Transverse colon (tissue), 4 donors: ENCODE measurements around the gene ZBTB32. TPM values are rescaled to one million over a fixed set of nuclear protein-coding genes. Genes with fewer than 3 reads are reported as not detected.

Source experiments
- DNase-seq: peaks from one replicate; pipeline ENCODE4 v3.0.0-alpha.2; 2019
- H3K27ac ChIP-seq, 4 donors: fragments of 200-600 bp; sonication (generic); 2 replicates each; pipeline ENCODE4 v1.5.1; 2016 to 2018; ENCODE audit warnings: inconsistent platforms in 4 of 4
- H3K27me3 ChIP-seq: fragments of 200-600 bp; sonication (generic); 2 replicates; pipeline ENCODE4 v1.5.1; 2017; ENCODE audit warnings: inconsistent platforms
- H3K36me3 ChIP-seq, 4 donors: fragments of 200-600 bp; sonication (generic); 2 replicates each; pipeline ENCODE4 v1.5.1; 2017 to 2019; ENCODE audit warnings: inconsistent platforms in 4 of 4
- H3K4me1 ChIP-seq, 4 donors: fragments of 200-600 bp; sonication (generic); 2 replicates each; pipeline ENCODE4 v1.5.1; 2017 to 2020; ENCODE audit warnings: inconsistent platforms in 4 of 4
- H3K4me3 ChIP-seq, 4 donors: fragments of 200-600 bp; sonication (generic); 1 replicate in 1 of 4; 2 replicates in 3 of 4; pipeline versions ENCODE4 v1.5.1 to v1.6.1; 2017 to 2019; ENCODE audit warnings: inconsistent platforms in 4 of 4
- H3K9me3 ChIP-seq, 2 donors: fragments of 200-600 bp; sonication (generic); 2 replicates each; pipeline ENCODE4 v1.5.1; 2017 to 2019; ENCODE audit warnings: inconsistent platforms in 2 of 2
- EP300 ChIP-seq: sonication (generic); formaldehyde crosslinking; IDR thresholded peaks from one replicate; pipeline ENCODE4 v1.6.1; 2017; ENCODE audit warnings: antibody characterized with exemption, low read depth
- POLR2A ChIP-seq: fragments of 450-650 bp; IDR thresholded peaks from one replicate; pipeline ENCODE4 v1.6.1; 2016; ENCODE audit warnings: antibody characterized with exemption, mild to moderate bottlenecking, moderate library complexity
- POLR2AphosphoS5 ChIP-seq, 3 donors: sonication (generic); formaldehyde crosslinking; IDR thresholded peaks; one replicate each; pipeline ENCODE4 v1.6.1; 2016; ENCODE audit warnings: antibody characterized with exemption in 3 of 3
- WGBS, 2 donors: methylation state at CpG; one replicate each; pipeline ENCODE4 v1.1.5; 2018; ENCODE audit warnings: low coverage in 1 of 2; 5-methylcytosine and 5-hydroxymethylcytosine counted together
- in situ Hi-C, 4 donors: fragments of 200-750 bp; cut with MboI; loops; one replicate each; pipeline versions ENCODE4 v1.15.0 to v1.15.1; 2017; ENCODE audit warnings: low sequenced_read_pairs in 3 of 4, low pct_ligation_motif_present in 1 of 4, low pct_unique_long_range_greater_than_20kb in 1 of 4
- intact Hi-C: fragments of 100-400 bp; cut with DNase I; formaldehyde crosslinking; loops from one replicate; pipeline ENCODE4 v1.15.1; 2023; ENCODE audit warnings: low total_unique reads
- total RNA-seq, 4 donors: library from RNA; depleted of rRNA; stranded (reverse); fragments of >200 nt; gene quantifications; one replicate each; pipeline ENCODE4 v1.1.0, GENCODE V29; 2016
- TF ChIP-seq, protein P1 (sequence below), 5 experiments: fragments of 200-600 bp in 3 of 5; fragments of 450-650 bp in 2 of 5; sonication (generic) in 3 of 5; IDR thresholded peaks; 1 replicate in 2 of 5; 2 replicates in 3 of 5; pipeline ENCODE4 v1.5.1; 2016 to 2017; ENCODE audit warnings: antibody characterized with exemption in 5 of 5, inconsistent platforms in 3 of 5, mild to moderate bottlenecking in 2 of 5, moderate library complexity in 1 of 5

ZBTB32 gene
- total RNA-seq, 4 donors from 2014 or later: not detected

DNA sequence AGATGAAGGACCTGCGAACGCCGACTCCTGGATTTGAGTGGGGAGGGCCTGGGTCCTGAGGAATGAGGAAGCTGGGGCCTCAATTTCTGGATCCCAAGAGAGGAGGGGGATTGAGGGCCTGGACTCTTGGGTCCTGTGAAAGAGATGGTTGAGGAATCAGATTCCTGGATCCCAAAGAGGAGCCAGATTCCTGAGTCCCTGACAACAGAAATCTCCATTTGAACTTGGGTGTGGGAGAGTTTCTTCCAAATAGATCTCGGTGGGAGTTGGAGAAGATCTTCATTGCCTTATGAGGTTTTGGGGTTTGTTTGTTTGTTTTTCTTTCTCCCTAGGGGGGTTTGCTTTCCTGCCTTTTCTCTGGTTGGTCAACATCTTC lies 41.7 kb downstream of the ZBTB32 start:
- no peaks in the 10 kb centered on the region for H3K27me3 ChIP-seq
- TF ChIP-seq POLR2A (no peak), POLR2AphosphoS5 (IDR thresholded peaks at IDR 0.05) (no peak), EP300 (no peak)
- TF ChIP-seq, protein P1, sequence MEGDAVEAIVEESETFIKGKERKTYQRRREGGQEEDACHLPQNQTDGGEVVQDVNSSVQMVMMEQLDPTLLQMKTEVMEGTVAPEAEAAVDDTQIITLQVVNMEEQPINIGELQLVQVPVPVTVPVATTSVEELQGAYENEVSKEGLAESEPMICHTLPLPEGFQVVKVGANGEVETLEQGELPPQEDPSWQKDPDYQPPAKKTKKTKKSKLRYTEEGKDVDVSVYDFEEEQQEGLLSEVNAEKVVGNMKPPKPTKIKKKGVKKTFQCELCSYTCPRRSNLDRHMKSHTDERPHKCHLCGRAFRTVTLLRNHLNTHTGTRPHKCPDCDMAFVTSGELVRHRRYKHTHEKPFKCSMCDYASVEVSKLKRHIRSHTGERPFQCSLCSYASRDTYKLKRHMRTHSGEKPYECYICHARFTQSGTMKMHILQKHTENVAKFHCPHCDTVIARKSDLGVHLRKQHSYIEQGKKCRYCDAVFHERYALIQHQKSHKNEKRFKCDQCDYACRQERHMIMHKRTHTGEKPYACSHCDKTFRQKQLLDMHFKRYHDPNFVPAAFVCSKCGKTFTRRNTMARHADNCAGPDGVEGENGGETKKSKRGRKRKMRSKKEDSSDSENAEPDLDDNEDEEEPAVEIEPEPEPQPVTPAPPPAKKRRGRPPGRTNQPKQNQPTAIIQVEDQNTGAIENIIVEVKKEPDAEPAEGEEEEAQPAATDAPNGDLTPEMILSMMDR (IDR thresholded peaks at IDR 0.05): no peak
- in situ Hi-C loops: no loop called here
- 2 to 8% methylated on average over 3 to 4 of the region's 4 CpGs for WGBS, 2 donors
- DNase-seq: no peak
- no peaks in the 10 kb centered on the region for H3K9me3 ChIP-seq
- H3K27ac ChIP-seq: peak overlapping the region; percentile 97 to 100 (median 100)
- peaks cover 21 to 41% (median 34%) of the 10 kb centered on the region in 4 donors for H3K4me1 ChIP-seq
- intact Hi-C loops: loop anchor here (10.0 kb wide), 1 partner anchor 189 kb away; the partner anchor contains the start of gene LRFN3
- peak overlapping the region; percentile 53 to 98 (median 72) for H3K4me3 ChIP-seq
- H3K36me3 ChIP-seq: no peaks in the 10 kb centered on the region

DNA sequence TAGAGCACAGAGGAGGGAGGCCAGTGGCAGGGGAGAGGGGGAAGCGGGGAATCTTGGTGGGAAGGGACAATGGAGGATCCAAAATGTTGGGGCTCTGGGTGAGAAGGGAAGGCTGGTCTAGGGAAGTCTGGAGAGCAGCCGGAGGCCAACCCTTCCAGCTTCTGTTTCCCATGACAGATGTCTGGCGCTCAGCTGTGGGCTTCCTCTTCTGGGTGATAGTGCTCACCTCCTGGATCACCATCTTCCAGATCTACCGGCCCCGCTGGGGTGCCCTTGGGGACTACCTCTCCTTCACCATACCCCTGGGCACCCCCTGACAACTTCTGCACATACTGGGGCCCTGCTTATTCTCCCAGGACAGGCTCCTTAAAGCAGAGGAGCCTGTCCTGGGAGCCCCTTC lies 42.2 kb downstream of the ZBTB32 start:
- in situ Hi-C loops (no loop called here), intact Hi-C loops (loop anchor here (10.0 kb wide), 1 partner anchor 188 kb away; the partner anchor contains the start of gene LRFN3)
- Histone ChIP-seq H3K36me3 (no peaks in the 10 kb centered on the region), H3K9me3 (no peaks in the 10 kb centered on the region), H3K4me3 (peak overlapping the region in 1 of 4 donors; percentile 77), H3K27me3 (no peaks in the 10 kb centered on the region), H3K27ac (peak overlapping the region in 2 of 4 donors; percentile 99 to 100), H3K4me1 (peaks cover 21 to 39% (median 32%) of the 10 kb centered on the region in 4 donors)
- no peak for TF ChIP-seq POLR2A
- no peak for TF ChIP-seq EP300
- WGBS, 2 donors: 57 to 90% methylated on average over 2 to 5 of the region's 5 CpGs
- DNase-seq: no peak

GRCh38 chr19:35748106-35749020 lies 44.0 kb downstream of the ZBTB32 start, which contains the start of gene LIN37:
TSS of gene LIN37 (plus strand) at chr19:35748576. CDS start at chr19:35748725, 149 bp downstream.
- Histone ChIP-seq H3K27me3 (no peaks in the 10 kb centered on the region), H3K27ac (peak within 1 kb of the TSS; percentile 80 to 90 (median 83)), H3K9me3 (no peaks in the 10 kb centered on the region), H3K36me3 (peaks cover 0 to 6% (median 2%) of the 10 kb centered on the region in 4 donors), H3K4me1 (peaks cover 21 to 39% (median 32%) of the 10 kb centered on the region in 4 donors), H3K4me3 (peak within 1 kb of the TSS; percentile 60 to 96 (median 73))
- 0 to 1% methylated on average over 4 to 38 of the region's 45 CpGs for WGBS, 2 donors
- TF ChIP-seq POLR2AphosphoS5 (IDR thresholded peaks at IDR 0.05) (peak; percentile 94 to 96 (median 95)), POLR2A (peak; percentile 87), EP300 (no peak)
- TF ChIP-seq, protein P1 (IDR thresholded peaks at IDR 0.05): peak in 2 of 5 experiments; percentile 35 to 55
- in situ Hi-C loops (no loop called here), intact Hi-C loops (loop anchor here (10.0 kb wide), 1 partner anchor 186 kb away; the partner anchor contains the start of gene LRFN3)
- peak; percentile 99 for DNase-seq

GRCh38 chr19:35750167-35750566 lies 45.8 kb downstream of the ZBTB32 start:
- Histone ChIP-seq H3K27me3 (no peaks in the 10 kb centered on the region), H3K36me3 (peaks cover 0 to 14% (median 3%) of the 10 kb centered on the region in 4 donors), H3K4me1 (peaks cover 19 to 38% (median 32%) of the 10 kb centered on the region in 4 donors), H3K27ac (no peak overlapping the region), H3K9me3 (no peaks in the 10 kb centered on the region), H3K4me3 (no peak overlapping the region)
- in situ Hi-C loops (no loop called here), intact Hi-C loops (no loop called here)
- 89 to 90% methylated on average over 2 to 5 of the region's 5 CpGs for WGBS, 2 donors
- DNase-seq: no peak
- TF ChIP-seq POLR2A (no peak), EP300 (no peak), POLR2AphosphoS5 (IDR thresholded peaks at IDR 0.05) (no peak)
- TF ChIP-seq, protein P1 (IDR thresholded peaks at IDR 0.05): no peak
